GM21717 (cell line): ENCODE results near the gene ATG101.
"Not testable (repeated sequence)": the region's sequence is repeated elsewhere in the genome, so short reads cannot be mapped to it uniquely, and the experiment has no call there.

ENCODE experiments used
- ATAC-seq: cut with Tn5 transposase; IDR thresholded peaks from one replicate; pipeline ENCODE4 v1.9.1; 2021; ENCODE audit warnings: mild to moderate bottlenecking, moderate library complexity; ENCODE audit not compliant: unreplicated experiment

Gene ATG101

DNA sequence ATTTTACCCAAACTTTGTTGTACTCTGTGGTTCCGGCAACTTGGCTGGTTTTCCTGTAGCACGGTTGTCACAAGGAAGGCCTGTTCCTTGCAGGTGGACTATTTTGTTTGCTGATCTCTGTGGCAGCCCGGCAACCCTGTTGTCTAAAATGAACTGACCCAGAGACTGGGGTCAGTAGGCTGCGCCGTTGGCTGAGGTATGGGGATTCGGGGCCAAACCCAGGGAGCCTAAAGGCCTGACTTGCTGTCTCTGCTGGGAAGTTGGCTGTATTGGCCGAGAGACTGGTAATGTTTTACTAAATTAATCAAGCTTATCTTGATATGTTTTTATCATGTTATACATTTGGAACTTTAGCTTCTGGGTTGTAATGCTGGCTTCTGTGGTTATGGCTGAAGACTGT is 23.6 kb downstream of the ATG101 start:
- no peak for ATAC-seq

DNA sequence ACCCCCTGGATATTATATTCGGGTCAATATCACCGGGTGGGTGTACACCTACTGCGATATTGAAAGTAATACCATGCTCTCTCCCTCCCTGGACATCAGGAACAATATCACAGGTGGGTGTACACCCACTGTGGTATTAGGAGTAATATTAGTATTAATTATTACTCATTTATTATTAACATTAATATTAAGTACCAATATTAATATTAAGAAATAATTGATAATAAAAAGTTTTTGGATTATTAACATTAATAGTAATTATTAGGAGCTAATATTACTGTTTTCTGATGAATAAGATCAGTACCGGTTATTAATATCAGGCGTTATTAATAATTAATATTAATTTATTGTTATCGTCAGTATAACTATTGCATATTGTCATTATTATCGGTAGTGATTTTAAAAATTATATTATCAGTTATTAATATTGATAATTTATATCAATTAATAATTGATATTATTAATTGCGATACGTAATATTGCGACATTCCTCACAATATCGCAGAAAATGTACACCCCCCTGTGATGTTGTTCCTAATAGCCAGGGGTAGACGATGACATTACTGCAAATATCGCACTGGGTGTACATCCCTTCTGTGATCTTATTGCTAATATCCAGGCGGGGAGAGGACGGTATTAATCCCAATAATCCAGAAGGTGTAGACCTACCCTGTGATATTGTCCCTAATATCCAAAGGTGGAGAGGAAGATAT is 26.7 kb downstream of the ATG101 start:
- ATAC-seq = no peak

DNA sequence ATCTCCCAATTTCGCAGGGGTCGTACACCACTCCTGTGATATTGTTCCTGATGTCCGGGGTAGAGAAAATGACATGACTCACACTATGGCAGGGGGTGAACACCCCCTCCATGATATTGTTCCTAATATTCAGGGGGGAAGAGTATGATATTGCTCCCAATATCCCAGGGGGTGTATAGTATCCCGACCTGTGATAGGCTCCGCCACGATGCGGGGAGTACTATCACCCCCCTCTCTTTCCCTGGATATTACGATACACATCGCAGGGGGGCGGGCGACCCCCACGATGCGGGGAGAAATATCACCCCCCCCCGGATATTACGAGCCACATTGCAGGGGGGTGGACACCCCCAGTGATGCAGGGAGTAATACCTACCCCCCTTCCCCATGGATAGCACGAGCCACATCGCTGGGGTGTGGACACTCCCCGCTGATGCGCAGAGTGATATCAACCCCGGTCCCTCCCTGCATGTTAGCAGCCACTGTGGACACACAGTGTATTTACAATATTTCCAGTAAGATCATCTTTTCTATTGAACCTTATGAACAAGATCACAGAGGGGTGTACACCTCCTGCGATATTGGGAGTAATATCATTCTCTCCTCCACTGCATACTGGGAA is 27.4 kb downstream of the ATG101 start:
- ATAC-seq = no peak

DNA sequence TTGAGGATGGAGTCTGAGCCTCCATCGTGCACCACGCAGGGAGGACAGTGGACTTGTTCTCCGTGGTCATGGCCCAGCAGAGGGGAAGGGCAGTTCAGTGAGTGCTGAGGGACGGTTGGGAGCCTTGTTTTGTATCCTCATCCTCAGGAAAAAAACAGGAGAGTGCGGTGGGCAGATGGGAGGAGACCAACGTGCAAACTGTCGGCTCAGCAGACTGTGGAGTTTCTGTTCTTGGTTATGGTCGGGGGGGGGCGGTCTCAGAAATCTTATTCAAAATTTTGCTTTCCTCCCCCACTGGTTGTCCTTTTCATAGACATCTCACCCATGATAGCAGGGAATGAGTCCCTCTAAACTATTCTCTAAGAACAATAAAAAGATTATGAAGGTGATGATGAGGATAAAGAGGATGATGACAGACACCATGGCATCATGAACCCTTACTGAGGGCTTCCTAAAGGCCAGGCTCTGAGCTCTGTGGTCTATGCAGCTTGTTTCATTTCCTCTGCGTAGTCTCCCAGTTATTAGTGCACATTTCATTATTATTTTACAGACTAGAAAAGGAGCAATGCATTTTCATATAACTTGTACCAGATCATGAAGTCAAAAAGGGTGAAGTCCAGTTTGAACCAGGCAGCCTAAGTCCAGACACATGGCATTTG is 34.8 kb downstream of the ATG101 start:
- ATAC-seq = not testable (repeated sequence)

DNA sequence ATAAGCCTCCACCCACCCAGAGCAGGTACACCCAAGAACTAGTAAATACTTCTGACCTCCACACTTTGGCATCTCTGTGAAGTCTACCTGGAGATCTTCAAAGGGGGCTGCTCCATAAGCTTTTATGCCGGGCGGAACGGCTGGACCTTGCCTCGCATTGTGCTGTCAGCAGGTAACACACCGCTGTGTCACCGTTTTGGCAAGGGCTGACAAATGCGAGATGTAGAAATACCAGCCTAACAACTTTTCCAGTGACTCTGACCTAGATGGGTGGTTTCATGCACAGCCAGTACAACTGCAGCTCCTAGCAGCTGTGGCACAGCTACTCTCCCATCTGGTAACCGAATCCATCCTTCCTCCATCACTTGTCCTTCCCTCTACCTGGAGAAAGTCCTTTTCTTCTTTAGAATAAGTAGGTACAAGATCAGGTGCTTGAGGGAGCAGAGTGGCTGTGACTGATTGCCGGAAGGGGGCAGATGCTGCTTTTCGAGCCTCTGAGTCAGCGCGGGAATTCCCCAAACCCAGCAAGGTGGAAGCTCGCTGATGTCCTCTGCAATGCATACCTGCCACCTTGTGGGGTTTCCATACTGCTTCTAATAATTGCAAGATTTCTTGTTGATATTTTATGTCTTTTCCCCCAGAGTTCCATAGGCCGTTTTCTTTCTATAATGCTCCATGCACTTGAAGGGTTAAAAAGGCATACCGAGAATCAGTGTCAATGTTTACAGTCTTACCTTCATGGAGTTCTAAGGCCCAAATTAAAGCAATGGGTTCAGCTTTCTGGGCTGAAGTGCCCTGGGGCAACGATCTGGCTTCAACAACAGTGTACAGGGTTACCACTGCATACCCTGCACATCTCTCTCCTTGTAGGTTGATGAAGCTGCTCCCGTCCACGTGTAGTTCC is 46.7 kb downstream of the ATG101 start:
- ATAC-seq = not testable (repeated sequence)

DNA sequence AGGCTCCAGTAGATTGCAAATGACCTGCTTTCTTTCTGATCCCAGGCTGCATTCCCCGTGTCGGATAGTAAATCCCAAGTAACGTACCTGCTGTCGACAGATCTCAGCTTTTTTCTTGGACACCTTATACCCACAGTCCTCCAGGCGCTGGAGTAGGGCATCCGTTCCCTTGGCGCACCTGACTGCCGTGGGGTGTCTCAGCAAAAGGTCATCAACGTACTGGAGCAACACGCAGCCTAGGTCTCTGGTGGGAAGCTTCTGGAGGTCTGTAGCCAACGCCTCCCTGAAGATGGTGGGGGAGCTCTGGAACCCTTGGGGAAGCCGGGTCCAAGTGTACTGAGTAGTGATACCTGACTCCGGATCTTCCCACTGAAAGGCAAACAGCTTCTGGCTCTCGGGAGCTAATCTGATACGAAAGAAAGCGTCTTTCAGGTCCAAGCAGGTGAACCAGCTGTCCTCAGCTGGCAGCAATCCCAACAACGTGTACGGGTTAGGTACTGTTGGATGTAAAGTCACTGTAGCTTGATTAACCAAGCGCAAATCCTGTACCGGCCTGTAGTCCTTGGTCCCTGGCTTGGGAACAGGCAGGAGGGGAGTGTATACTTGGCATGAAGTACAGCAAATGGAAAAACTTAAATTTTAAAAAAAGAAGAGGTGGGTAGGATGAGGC is 48.2 kb downstream of the ATG101 start:
- ATAC-seq = peak; percentile 37

DNA sequence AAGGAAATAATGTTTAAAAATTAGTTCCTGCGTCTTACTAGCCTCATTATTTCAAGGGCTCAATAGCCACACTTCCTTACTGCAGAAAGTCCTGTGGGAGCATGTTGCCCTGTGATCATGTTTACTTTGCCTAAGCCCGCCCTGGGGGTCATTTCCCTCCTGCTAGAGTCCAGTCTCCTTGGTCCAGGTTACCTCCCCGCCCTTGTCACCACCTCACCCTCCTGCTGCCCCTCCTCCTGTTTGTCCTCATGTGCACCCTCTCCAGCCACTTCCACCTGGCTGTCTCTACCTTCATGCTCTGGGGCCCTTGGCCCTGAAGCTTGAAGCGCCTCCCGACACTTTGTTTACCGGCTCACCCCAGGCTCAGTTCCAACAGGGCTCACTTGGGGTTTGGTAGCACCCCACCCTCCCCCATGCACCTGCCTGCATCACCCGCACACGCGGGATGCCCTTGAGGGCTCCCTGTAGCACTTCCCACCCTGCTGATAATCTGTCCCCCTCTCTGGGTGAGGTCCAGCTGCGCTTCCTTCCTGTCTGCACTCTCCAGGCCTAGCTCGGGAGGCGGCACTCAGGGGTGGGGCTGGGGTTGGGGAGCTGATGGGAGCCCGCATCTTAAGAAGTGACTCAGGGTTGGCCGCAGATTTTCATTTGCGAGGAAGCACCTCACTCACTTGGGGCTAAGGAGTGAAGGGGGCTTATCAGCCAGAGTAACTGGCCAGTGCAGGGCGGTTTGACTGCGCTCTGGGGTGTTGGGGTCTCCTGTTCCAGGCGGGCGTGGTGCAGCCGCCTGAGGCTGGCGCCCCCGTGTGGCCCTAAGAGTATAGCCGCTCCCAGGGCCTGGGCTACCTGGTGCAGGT is 49.8 kb downstream of the ATG101 start:
- ATAC-seq = no peak

DNA sequence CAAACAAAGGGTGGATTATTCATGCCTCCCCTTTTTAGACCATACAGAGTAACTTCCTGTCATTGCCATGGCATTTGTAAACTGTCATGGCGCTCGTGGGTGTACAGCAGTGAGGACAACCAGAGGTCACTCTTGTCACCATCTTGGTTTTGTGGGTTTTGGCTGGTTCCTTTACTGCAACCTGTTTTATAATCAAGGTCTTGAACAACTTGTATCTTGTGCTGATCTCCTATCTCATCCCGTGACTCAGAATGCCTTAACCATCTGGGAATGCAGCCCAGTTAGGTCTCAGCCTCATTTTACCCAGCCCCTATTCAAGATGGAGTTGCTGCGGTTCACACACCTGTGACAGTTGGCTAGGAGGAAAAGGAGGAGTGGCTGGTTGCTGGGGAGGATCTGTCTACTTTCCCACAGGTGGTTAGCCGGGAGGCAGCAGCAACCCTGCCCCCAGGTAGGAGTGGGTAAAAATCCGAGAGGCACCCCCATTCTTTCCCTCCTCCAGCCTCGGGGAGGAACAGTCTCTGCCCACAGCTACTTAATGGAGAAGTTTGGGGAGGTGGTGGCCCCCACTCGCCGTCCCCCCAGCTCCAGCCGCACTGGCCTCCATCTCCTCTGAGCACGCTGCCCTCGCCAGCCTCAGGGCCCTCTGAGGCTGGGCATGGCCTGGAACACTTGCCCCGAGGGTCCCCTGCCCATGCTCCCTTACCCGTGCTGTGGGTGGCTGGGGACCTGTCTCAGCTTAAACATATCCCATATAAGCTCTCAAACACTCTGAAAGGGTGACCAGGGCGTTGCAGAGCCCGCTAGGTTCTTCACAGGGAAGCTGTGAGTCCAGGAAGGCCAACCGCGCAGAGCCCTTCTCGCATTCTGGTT is 51.4 kb downstream of the ATG101 start:
- no peak for ATAC-seq

DNA sequence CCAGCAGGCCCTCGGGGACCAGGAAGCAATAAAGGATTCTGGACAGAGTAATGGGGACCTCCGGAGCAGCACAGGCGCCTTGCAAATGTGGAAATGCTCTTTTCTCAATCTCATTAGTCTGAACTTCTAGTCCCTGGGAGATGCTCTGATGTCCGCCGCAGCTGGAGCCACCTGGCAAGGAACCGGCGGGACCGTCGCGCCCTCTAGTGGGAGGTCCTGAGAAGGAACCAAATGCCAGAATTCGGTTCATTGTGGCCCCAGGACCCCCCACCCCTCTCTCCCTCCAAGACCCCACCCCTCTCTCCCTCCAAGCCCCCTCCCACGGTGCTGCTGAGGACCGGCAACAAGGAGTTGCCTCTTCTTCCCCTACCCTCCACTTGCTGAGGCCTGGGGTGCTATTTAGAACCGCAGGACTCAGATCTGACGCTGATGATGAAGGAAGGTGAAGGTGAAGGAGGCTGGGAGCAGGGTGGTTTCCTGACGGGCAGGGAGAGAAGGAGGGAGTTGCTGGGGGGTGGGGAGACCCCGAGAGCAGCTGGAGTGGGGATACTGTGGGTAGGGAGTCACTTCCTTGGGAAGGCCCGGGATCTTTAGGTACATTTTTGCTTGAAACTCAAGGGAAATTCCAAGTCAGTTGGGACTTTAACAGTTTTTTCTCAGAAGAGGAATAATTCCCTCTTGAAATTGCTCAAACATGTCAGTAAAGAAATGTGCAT is 52.2 kb downstream of the ATG101 start:
- no peak for ATAC-seq

DNA sequence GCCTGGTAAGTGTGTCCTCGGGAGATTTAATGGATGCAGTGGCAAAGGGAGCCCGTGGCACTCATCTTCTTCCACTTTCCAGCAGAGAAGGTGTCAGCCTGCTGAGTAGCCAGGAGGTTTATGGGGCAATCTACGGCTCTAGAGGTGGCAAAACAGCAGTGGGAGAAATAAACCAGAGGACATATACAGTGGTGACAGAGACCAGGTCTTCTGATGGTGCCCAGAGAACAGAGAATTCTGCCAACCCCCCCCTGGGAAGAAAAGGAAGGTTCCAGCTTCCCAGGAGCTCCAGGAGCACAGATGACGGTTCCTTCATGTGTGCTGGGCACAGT is 52.7 kb downstream of the ATG101 start:
- no peak for ATAC-seq

DNA sequence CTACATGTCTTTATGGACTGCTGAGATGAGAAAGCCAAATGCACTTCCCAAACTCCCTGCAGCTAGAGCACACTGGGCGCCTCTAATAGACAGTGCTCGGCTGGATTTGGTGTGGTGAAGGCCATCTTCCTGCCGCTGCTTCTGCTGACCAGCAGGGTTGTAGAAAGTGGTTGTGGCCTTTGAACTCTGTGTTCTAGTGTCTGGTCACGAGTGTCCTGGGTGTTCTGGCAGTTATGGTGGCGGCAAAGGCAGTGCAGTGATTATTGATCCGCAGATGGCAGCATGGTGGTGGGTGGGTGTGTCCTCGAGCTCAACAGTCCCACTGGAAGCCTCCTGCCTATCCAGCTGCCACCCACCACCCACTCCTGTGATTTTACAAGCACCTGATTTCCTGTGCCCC is 53.1 kb downstream of the ATG101 start:
- no peak for ATAC-seq

DNA sequence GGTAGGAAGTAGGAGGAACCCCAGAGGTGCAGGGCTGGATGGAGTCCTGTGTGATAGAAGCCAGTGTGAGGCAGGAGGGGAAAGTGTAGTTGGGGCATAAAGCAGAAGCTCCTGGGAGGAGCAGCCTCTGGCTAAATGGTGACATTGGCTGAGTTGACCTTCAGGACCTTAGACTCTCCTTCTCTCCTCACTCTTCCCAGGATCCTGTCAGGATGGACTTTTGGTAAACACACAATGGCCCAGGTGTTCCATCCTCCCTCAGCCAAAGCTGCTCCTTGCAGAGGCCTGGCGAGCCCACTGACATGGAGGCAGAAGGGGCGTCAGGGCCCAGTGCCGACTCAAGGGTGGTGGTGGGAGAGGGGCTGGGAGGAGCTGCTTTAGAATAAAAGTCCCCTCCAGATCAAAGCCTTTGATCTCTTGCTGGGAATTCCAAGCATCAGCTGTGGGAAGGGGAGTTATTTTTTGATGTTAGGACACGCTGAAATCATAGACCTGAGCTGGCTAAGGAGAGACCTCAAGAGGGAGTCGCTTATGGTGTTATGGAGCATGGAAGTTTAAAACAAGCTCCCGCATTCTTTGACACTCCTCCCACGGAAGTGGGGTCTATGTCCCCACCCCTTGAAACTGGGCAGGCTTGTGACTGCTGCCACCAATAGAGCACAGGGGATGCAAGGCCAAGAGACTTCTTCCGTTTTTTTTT is 53.9 kb downstream of the ATG101 start:
- no peak for ATAC-seq

DNA sequence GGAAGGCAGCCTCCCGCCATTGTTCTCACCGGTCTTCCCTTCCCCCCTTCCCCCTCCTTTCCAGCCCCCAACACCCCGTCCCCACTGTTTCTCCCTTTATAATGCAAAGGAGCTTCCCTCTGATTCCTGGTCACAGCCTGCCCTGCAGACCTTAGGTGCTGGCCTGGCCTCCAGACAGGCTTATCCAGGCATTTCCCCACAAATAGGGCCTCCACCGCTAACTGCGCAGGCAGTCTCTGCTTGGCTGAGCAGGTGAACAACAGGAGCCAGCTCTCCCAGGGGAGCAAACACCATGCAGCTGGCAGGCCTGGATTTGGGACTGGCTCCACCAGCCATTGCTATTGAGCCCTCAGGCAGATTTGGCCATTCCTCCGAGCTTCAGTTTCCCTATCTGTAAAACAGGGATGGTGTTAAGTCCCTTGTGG is 55.7 kb downstream of the ATG101 start:
- ATAC-seq = no peak

DNA sequence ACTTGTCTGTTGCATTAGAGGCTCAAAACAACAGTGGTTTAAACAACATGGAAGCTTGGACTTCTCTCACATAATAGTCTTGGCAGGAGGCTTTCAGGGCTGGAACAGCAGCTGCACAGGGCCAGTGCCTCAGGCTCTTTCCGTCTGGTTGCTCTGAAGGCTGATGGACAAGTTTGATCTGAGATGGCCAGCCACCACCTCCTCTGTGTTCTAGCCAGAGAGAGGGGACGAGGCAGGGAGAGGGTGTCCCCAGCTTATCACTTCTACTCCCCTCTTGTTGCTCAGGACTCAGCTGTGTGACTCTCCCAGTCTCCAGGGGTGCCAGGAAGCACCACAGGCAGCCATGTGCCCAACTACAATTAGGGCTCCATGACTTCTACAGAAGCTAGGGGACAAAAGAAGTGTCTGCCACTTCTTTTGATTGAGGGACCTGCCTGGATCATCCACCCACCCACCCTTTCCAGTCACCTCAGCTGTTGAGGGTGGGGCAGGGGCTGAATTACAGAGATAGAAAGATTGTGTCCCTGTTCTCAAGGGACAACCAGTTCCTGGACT is 56.3 kb downstream of the ATG101 start:
- no peak for ATAC-seq
